HG03439 (cell line): ENCODE measurements around the gene LSM12.
"Not testable (repeated sequence)": the region's sequence is repeated elsewhere in the genome, so short reads cannot be mapped to it uniquely, and the experiment has no call there.

ENCODE experiments used
- ATAC-seq: cut with Tn5 transposase; IDR thresholded peaks from one replicate; pipeline ENCODE4 v1.9.1; 2021; ENCODE audit warnings: mild to moderate bottlenecking, moderate library complexity; ENCODE audit not compliant: unreplicated experiment

LSM12 gene

GRCh38 chr17:44076716-44077594, 10.5 kb upstream of the LSM12 start:
- ATAC-seq: no peak

DNA sequence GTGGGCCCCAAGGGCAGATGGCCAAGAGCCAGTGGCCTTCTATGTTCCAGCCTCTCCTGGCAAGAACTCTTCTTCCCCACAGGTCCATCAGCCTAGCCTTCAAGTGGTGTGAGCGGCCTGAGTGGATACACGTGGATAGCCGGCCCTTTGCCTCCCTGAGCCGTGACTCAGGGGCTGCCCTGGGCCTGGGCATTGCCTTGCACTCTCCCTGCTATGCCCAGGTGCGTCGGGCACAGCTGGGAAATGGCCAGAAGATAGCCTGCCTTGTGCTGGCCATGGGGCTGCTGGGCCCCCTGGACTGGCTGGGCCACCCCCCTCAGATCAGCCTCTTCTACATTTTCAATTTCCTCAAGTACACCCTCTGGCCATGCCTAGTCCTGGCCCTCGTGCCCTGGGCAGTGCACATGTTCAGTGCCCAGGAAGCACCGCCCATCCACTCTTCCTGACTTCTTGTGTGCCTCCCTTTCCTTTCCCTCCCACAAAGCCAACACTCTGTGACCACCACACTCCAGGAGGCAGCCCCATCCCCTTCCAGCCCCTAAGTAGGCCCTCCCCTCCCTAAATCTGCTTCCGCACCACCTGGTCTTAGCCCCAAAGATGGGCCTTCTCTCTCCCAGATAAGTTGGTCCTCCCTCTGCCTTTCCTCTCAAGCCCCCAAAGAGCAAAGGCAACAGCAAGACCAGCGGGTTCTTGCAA, 9.3 kb upstream of the LSM12 start:
- no peak for ATAC-seq

DNA sequence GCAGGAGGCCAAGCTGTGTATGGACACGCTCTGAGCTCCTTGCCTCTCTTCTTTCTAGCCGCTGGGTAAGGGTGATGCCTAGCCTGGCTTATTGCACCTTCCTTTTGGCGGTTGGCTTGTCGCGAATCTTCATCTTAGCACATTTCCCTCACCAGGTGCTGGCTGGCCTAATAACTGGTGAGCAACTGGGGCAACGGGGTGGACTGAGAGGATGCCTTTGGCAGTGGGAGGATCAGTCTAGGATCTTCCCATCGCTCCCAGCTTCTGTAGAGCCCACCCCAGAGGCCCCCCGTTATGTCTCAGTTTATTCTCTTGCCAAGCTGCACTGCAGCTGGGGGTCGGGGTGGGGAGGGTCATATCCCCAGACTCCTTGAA, 8.4 kb upstream of the LSM12 start:
- no peak for ATAC-seq

DNA sequence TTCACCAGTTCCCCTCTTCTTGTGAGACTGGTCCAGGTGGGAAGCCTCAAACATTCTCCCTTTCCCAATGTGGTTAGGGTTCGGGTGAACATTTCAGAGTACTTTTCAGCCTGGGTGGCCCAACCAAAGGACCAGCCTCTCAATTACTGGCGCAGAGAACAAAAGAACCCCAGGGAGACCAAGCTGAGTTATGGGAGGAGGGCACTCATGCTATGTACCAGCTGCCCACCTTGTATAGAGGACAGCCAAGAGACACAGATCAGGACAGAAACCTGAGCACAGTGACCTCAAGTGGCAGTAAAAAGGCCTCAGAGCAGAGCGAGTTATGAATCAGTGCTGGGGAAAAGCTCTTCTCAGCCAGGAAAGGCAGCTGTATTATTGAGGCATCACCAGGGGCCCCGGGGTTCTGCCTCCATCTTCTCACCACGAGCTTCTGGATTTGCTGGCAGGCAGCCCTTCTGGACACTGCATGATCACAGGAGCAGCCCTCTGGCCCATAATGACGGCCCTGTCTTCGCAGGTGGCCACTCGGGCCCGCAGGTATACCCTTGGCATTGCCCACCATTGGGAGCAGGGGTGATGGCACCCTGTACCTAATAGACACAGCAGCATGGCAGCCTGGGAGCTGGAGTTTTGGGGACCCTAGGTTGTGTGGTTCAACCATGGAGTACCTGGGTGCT, 7.9 kb upstream of the LSM12 start:
- no peak for ATAC-seq

- no peak for ATAC-seq
Observed at GRCh38 chr17:44071772-44072171, 5.3 kb upstream of the LSM12 start.

DNA sequence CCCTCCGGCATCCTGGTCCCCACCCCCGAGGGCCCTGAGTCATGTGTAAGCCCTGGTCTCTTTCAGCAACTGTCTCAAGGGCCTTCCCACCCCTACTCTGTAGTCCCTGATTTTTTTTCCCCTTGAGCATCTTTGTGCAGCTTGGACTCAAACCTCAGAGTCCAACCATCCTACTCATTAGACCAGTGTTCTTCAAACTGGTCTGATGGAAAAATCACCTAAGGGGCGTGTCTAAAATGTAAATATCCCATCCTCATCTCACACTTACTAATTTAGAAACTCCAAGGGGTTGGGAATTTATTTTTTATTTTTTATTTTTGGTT, 4.7 kb upstream of the LSM12 start:
- ATAC-seq: peak; percentile 22

DNA sequence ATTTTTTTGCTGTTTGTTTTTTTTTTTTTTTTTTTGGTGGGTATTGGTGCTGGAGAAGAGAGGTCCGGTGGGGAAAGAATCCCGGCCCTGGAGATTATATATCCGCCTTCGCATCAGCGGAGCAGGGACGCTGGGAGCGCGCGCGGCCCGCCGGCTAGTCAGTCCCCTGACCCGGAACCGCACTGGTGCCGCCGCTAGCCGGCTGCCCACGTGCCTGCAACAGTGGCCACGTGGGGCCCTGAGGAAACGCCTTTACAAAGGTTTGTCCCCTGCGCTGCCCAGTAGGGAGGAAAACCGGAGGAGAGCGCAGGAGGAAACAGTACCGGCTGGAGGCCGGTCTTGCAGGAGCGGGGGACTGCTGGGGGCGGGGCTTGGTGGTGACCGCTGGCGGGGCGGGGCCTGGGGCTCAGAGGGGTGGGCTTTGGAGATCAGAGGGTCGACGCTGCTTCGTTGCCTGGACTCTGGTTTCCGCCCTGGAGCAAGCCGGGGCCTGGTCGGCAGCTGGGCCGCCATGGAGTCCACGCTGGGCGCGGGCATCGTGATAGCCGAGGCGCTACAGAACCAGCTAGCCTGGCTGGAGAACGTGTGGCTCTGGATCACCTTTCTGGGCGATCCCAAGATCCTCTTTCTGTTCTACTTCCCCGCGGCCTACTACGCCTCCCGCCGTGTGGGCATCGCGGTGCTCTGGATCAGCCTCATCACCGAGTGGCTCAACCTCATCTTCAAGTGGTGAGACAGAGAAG, 4.2 kb upstream of the LSM12 start, which contains the start of gene G6PC3:
Gene G6PC3, plus strand, starts transcription at position 281 of the 743 bp plus-strand sequence. Its CDS starts 231 bp downstream, at position 512.
- ATAC-seq: peak; percentile 66

DNA sequence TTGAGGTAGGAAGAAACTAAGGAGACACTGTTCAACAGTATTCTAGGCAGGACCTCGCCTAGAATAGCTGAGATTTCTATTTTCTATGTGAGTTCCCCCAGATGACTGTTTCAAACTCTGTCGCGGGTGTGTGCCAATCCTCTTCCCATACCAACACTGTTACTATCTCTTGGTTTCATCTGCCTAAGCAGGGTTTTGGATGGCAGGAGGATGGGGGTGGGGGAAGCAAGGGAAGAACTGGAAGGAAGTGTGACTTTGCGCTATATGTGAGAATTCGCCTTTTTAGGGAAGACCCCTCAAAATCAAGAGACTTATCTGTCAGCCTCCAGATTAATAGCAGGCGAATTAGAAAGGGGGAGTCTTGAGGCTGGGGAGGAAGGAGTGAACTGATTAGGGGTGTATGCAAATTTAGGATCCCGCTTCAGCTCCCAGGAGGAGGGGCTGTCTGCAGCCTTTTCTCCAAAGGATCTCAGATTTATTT, 3.5 kb upstream of the LSM12 start:
- ATAC-seq: no peak

DNA sequence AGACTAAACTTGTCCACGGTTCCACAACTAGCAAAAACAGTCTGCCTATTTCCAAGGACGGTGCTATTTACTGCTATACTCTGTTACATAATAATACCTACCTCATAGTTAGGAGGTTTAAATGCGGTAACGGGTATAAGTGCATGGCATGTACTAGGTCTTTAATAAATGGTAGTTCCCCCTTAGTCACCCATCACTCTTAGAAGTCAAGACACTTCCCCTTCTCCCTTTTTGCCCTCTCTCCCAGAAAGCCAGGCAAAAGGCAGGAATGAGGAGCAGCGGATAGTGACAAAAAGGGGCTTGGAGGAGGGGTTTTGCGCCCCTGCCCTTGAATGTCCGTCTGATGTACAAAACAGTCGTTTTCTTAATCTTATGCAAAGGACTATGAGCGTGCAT, 1.1 kb upstream of the LSM12 start:
- ATAC-seq: no peak

DNA sequence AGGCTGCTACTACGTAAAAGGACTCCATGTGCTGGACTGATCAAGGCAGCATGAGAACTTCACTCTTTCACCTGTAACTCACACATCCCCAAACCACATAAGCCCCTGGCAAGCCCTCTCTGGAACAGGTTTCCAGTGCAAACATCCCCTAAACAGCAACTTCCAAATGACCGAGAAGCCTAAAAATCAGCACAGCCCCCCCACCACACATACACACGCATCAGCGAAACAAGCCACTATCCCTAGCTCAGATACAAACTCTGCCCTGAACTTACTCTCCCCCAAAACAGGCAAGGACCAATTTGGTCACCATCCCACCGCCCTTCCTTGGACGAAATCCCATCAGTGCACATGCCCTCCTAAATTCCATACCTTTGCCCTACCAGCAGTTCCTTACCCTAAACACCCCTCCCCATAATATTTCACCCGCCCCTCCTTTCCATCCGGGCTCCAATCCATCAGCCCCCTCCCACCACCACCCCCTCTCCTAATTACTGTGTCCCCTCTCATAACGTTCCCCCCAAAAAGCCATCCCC, 735 bp downstream of the LSM12 start:
- ATAC-seq: no peak

GRCh38 chr17:44063704-44064639, 2.5 kb downstream of the LSM12 start:
- no peak for ATAC-seq

DNA sequence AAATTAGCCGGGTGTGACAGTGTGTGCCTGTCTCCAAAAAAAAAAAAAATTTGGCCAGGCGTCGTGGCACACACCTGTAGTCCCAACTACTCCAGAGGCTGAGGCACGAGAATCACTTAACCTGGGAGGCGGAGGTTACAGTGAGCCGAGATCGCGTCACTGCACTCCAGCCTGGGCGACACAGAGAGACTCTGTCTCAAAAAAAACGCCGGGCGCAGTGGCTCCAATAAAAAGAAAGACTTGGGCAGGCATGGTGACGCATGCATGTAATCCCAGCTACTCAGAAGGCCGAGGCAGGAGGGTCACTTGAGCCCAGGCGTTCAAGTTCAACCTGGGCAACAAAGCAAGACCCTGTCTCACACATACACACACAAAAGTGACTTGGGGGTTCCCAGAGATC, 3.6 kb downstream of the LSM12 start:
- ATAC-seq: no peak

GRCh38 chr17:44061446-44061845, 5.0 kb downstream of the LSM12 start:
- ATAC-seq: no peak

GRCh38 chr17:44059101-44059892, 7.2 kb downstream of the LSM12 start:
- ATAC-seq: no peak

DNA sequence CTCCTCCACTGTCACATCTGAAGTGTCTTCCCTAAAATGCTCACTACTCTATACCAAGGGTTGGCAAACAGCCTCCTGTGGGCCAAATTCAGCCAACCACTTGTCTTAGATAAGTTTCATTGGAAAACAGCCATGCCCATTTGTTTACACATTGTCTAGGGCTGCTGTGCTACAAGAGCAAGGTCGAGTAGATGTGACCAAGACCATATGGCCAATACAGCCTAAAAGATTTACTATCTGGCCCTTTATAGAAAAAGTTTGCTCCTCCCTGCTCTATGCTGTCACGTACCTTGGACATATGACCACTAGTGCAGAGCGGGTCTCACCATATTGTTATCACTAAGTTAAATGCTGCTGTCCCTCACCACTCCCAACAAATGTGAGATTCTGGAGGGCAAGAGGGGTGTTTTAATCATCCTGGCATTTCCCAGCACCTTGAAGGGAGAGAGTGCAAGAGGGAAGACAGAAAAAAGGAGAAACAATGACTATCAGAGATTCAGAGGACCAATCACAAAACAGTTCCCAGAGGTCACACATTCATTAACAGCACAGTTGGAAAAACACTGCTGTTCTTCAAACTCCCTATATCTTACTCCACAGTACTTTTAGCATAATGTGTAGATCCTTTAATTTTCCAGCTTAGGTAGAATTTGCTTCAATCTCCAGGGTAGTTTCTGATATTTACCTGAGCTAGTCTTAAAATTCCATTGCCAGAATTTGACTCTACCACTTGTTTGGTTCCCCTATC, 13.2 kb downstream of the LSM12 start:
- ATAC-seq: no peak

DNA sequence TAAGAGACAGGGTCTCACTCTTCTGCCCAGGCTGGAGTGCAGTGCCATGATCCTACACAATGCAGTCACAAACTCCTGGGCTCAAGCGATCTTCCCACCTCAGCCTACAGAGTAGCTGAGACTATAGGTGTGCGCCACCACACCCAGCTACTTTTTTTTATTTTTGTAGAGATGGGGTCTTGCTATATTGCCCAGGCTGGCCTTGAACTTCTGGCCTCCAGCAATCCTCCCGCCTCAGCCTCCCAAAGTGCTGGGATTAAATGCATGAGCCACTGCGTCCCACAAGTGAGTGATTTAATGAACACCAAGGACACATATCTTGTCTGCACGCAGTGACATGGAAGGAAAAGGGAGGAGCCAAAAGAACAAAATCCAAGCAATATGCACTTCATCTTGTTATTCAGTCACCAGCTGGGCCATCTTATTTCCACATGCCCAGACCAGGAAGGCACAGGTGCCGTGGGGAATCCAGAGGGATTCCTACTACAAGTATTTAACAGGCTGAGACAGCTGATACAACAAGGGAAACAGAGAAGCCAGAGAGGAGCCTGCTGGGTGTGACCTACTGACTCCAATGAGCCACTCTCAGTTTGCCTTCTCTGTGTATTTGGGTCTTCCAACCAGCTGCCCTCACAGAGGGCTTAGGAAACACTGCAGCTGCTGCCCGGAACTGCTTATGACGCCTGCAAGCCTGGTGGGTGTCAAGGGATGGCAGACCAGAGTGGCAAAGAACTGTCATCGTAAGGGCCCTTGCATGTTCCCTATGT, 17.0 kb downstream of the LSM12 start:
- ATAC-seq: no peak

- not testable (repeated sequence) for ATAC-seq
Observed at GRCh38 chr17:44046893-44047292, 19.6 kb downstream of the LSM12 start.
